ENCODE data around the gene SDS. TPM values are rescaled to one million over a fixed set of nuclear protein-coding genes. Genes with fewer than 3 reads are reported as not detected.

Gene SDS
- total and polyA plus RNA-seq, 2 experiments from 2014 or later: 0.39 to 0.43 TPM

GRCh38 chr12:113432986-113433385 lies 29.3 kb upstream of the SDS start:
- H3K4me2 ChIP-seq: no peak overlapping the region
- no peak for TF ChIP-seq EZH2phosphoT487 (IDR thresholded peaks at IDR 0.05; ENCODE audit: low read depth, severe bottlenecking, unreplicated experiment)
- no peak for TF ChIP-seq EZH2 (IDR thresholded peaks at IDR 0.05; ENCODE audit: borderline replicate concordance)
- no peak for TF ChIP-seq CTCF (IDR thresholded peaks at IDR 0.05; ENCODE audit: poor library complexity)
- no peak for DNase-seq (ENCODE audit: low spot score)
- no peaks in the 10 kb centered on the region for H3K9me3 ChIP-seq (ENCODE audit: low read depth)
- H3K27ac ChIP-seq: no peak overlapping the region
- no peaks in the 10 kb centered on the region for H3K27me3 ChIP-seq
- H3K4me1 ChIP-seq (ENCODE audit: insufficient read depth): no peaks in the 10 kb centered on the region
- no peaks in the 10 kb centered on the region for H3K9me2 ChIP-seq (replicated peaks; ENCODE audit: insufficient read depth)
- no peak overlapping the region for H3K4me3 ChIP-seq
- no peaks in the 10 kb centered on the region for H3K36me3 ChIP-seq (replicated peaks; ENCODE audit: insufficient read depth, low read depth)
- no peaks in the 10 kb centered on the region for H3K79me2 ChIP-seq
- no peaks in the 10 kb centered on the region for H4K20me1 ChIP-seq (ENCODE audit: insufficient read depth, poor library complexity, severe bottlenecking)
- no peak overlapping the region for H2AFZ ChIP-seq

- Histone ChIP-seq H3K4me3 (no peak overlapping the region), H3K9me3 (ENCODE audit: low read depth) (no peaks in the 10 kb centered on the region), H3K9me2 (replicated peaks; ENCODE audit: insufficient read depth) (no peaks in the 10 kb centered on the region), H3K27ac (no peak overlapping the region), H4K20me1 (ENCODE audit: insufficient read depth, poor library complexity, severe bottlenecking) (no peaks in the 10 kb centered on the region), H3K79me2 (peaks cover 2% of the 10 kb centered on the region), H3K4me2 (no peak overlapping the region), H3K36me3 (replicated peaks; ENCODE audit: insufficient read depth, low read depth) (no peaks in the 10 kb centered on the region), H3K27me3 (no peaks in the 10 kb centered on the region), H2AFZ (no peak overlapping the region), H3K4me1 (ENCODE audit: insufficient read depth) (no peaks in the 10 kb centered on the region)
- WGBS (ENCODE audit: low lambda C conversion rate, missing lambda C conversion rate): 86% methylated on average over 1 of the region's 1 CpG
- no peak for TF ChIP-seq CTCF (IDR thresholded peaks at IDR 0.05; ENCODE audit: poor library complexity)
- TF ChIP-seq EZH2phosphoT487 (IDR thresholded peaks at IDR 0.05; ENCODE audit: low read depth, severe bottlenecking, unreplicated experiment): no peak
- TF ChIP-seq EZH2 (IDR thresholded peaks at IDR 0.05; ENCODE audit: borderline replicate concordance): no peak
- no peak for DNase-seq (ENCODE audit: low spot score)
Measured at GRCh38 chr12:113428482-113428881, 24.8 kb upstream of the SDS start.

- H3K4me1 ChIP-seq (ENCODE audit: insufficient read depth): no peaks in the 10 kb centered on the region
- no peaks in the 10 kb centered on the region for H3K9me2 ChIP-seq (replicated peaks; ENCODE audit: insufficient read depth)
- H3K27me3 ChIP-seq: no peaks in the 10 kb centered on the region
- H3K36me3 ChIP-seq (replicated peaks; ENCODE audit: insufficient read depth, low read depth): no peaks in the 10 kb centered on the region
- TF ChIP-seq EZH2phosphoT487 (IDR thresholded peaks at IDR 0.05; ENCODE audit: low read depth, severe bottlenecking, unreplicated experiment) (no peak), CTCF (IDR thresholded peaks at IDR 0.05; ENCODE audit: poor library complexity) (no peak), EZH2 (IDR thresholded peaks at IDR 0.05; ENCODE audit: borderline replicate concordance) (no peak)
- H3K9me3 ChIP-seq (ENCODE audit: low read depth): no peaks in the 10 kb centered on the region
- H3K27ac ChIP-seq: no peak overlapping the region
- H3K79me2 ChIP-seq: peaks cover 3% of the 10 kb centered on the region
- H4K20me1 ChIP-seq (ENCODE audit: insufficient read depth, poor library complexity, severe bottlenecking): no peaks in the 10 kb centered on the region
- no peak overlapping the region for H3K4me2 ChIP-seq
- no peak overlapping the region for H2AFZ ChIP-seq
- WGBS (ENCODE audit: low lambda C conversion rate, missing lambda C conversion rate): 91% methylated on average over 6 of the region's 9 CpGs
- DNase-seq (ENCODE audit: low spot score): no peak
- H3K4me3 ChIP-seq: no peak overlapping the region
Measured at GRCh38 chr12:113427882-113428281, 24.2 kb upstream of the SDS start.

- no peaks in the 10 kb centered on the region for H3K9me3 ChIP-seq (ENCODE audit: low read depth)
- WGBS (ENCODE audit: low lambda C conversion rate, missing lambda C conversion rate): 42% methylated on average over 8 of the region's 11 CpGs
Measured at GRCh38 chr12:113425960-113426453, 22.3 kb upstream of the SDS start.

More at GRCh38 chr12:113425960-113426453, 22.3 kb upstream of the SDS start:
- TF ChIP-seq EZH2phosphoT487 (IDR thresholded peaks at IDR 0.05; ENCODE audit: low read depth, severe bottlenecking, unreplicated experiment): no peak
- TF ChIP-seq EZH2 (IDR thresholded peaks at IDR 0.05; ENCODE audit: borderline replicate concordance): no peak
- TF ChIP-seq CTCF (IDR thresholded peaks at IDR 0.05; ENCODE audit: poor library complexity): no peak
- no peak overlapping the region for H2AFZ ChIP-seq
- no peaks in the 10 kb centered on the region for H3K9me2 ChIP-seq (replicated peaks; ENCODE audit: insufficient read depth)
- DNase-seq (ENCODE audit: low spot score): no peak
- no peak overlapping the region for H3K4me3 ChIP-seq
- H4K20me1 ChIP-seq (ENCODE audit: insufficient read depth, poor library complexity, severe bottlenecking): no peaks in the 10 kb centered on the region
- no peaks in the 10 kb centered on the region for H3K4me1 ChIP-seq (ENCODE audit: insufficient read depth)
- H3K36me3 ChIP-seq (replicated peaks; ENCODE audit: insufficient read depth, low read depth): no peaks in the 10 kb centered on the region
- no peak overlapping the region for H3K27ac ChIP-seq
- H3K79me2 ChIP-seq: peaks cover 3% of the 10 kb centered on the region
- H3K4me2 ChIP-seq: no peak overlapping the region
- H3K27me3 ChIP-seq: no peaks in the 10 kb centered on the region
